Activated CD8-positive, alpha-beta memory T cell treated with anti-CD3 and anti-CD28 coated beads for 1 hour (primary cell): Measurements from ENCODE around the gene HINT2.

Source experiments
- DNase-seq, 2 donors: peaks; one replicate each; pipeline ENCODE4 v3.0.0-alpha.2; 2020; ENCODE audit warnings: low read depth in 1 of 2; ENCODE audit errors: extremely low read depth in 1 of 2

The HINT2 gene

DNA sequence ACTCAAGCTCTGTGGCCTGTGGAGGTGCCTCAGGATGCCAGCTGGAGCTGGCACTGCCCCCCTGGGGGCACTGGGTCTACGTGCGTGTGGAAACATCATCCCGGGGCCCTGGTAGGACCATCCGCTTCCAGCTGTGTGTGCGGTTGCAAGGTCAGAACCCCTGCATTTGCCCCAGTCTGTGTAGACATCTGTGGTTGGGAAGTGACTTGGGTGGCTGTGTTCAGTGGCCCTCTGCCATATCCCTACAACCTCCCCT is 26.7 kb upstream of the HINT2 start:
- DNase-seq = no peak

DNA sequence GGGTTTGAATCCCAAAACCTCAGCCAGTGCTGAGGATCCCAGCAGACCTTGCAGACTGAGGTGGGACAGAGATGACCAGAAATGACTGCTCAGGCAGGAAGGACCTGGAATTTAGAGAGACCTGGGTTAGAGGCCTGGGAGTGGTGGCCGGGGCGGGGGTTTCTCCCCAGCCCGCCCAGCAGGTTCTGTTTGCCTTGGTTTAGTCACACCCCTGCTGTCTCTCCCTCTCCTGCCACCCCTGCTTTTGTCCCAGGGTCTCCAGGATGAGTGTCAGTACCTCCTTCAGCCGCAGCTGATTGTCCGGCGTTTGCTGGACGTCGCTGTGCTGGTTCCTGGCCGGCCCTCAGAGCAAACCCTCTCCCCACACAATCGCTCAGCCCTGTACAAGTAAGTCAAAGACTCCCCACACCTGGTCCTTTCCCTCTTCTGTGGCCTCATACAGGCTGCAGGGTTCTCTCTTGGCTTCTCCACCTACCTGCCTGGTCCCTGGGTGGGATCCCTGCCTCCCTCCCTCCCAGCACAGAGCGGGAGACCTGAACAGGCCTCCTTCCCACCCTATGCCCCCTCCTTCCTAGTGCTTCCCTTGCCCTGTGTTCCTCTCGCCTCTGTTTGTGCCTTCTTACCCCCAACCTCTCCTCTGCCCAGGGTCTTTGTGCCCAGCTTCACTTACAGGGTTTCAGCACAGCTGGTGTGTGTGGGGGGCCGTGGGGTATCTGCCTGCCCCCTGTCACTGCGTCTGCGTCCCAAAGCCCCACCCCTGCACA is 26.2 kb upstream of the HINT2 start:
- no peak for DNase-seq

DNA sequence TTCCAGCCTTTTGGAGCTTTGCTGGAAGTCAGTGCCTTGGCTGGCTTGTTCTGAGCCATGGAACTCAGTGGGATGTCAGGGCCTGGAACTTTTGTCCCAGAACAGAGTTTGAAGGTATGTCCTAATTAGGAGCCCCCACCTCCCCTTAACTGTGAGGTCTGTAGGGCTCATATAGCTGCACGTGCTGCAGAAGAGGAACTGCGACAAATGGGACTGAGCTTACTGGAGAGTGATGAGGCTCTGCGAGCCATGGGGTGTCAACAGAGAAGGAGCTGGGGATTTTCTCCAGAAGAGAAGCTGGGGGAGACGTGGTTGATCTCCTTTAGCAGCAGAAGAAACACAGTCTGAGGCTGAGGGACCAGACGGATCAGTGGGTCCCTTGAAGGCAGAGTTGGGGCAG is 25.1 kb upstream of the HINT2 start:
- DNase-seq = no peak

DNA sequence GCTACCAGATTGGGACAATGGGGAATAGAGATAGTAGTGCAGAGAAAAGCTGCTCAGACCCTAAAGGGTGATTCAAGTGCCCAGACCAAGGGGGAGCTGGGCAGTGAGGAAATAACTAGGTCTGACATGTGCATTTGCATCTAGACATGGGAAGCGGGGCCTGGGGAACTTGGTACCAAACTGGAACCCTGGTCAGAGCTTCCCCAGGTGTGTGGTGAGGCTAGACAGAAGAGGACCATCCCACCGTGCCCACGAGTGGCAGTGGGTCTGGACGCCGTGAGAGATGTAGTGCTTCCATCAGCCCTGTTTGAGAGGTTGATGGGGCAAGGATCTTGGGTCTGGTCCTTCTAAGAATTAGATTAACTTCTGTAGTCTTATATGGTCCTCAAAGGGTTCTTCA is 21.8 kb upstream of the HINT2 start:
- DNase-seq = no peak

DNA sequence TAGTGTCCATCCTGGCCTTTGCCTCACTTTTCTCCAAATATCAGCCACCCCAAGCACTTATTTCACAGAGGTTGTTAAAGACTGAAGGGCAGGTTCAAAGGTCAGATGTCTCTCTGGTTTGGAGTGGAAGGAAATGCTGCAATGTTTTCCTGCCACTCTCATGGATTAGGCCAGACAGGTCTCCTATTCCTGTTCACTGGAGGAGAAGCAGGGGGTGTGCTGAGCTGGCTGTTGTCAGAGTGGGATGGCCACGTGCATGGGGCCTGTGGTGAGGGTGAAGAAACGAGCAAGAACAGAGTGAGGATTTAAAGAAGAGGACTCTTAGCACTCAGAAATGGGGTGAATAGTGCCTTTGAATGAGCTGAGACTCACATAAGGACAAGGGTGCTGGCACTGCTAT is 20.9 kb upstream of the HINT2 start:
- no peak for DNase-seq

DNA sequence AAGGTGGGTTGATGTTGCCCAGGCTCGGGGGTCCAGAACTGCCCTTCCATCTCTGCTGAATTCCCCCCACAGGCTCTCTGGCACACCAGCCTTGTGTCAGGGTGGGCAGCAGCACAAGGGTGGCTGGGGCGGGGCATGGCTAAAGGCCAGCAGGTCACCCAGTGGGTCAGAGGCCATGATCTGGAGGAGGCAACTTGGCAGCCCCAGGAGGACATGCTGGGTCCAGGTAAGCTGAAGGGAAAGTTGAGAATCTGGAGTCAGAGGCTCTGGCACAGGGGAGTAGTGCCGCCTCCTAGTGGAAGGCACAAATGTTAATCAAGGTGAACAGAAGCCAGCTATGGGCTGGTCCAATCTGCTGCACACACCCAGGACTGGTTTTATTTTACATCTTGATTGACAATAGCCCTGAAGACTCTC is 20.4 kb upstream of the HINT2 start:
- no peak for DNase-seq

DNA sequence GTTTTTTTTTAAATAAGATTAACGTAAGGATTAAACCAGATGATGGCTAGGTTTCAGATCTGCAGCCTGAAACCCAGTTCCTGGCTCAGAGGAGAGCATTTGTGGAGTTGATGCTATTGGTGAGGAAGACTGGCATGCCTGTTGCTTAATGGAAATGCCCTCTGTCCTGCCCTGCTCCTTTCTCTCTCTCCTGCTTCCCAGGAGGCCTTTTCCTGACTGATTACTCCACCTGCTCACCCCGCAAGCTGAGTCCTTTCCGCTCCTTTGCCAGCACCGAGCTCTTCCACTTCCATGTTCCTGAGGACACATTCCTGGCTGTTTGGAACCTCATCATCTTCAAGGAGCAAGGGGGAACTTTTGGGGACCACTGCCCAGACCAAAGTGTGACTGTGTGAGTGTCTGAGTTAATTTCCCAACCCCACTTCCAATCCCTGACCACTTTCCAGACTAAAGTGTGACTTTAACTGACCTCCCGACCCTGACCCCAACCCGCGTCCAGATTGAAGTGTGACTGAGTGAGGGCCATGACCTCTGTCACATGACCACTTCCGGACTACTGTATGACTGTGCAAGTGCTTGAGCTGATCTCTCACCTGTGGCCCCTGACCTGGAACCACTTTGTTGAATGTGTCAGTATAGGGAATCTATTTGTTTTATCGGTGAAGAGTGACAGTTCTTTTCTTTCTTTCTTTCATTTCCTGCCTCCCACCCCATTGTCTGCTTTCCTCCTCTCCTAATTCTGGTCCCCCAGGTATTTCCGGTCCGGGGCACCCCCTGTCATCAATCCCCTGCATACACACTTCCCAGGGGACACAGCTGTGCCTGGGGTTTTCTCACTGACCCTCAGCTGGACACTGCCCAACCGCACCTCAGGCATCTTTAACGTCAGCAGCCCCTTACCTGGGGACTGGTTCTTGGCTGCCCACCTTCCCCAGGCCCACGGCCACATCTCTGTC is 19.7 kb upstream of the HINT2 start:
- DNase-seq = no peak

DNA sequence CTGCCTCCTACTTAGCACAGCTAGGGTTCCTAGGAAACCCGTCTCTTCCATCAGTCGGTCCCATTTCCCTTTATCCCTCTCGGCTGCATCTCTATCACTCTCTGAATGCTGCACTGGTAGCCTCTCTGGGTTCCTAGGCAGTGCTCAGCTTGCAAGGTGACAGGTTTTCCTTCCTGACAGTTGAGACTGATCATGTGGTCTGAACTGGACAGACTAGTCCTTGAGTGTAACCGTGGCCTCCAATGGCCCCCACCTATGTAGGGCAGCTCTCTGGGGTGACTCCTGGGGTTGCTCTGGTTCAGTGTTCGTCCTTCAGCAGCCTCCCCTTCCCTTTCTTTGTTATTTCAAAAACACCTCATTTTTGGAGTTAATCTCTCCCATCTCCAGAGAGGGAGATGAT is 18.0 kb upstream of the HINT2 start:
- DNase-seq = no peak

DNA sequence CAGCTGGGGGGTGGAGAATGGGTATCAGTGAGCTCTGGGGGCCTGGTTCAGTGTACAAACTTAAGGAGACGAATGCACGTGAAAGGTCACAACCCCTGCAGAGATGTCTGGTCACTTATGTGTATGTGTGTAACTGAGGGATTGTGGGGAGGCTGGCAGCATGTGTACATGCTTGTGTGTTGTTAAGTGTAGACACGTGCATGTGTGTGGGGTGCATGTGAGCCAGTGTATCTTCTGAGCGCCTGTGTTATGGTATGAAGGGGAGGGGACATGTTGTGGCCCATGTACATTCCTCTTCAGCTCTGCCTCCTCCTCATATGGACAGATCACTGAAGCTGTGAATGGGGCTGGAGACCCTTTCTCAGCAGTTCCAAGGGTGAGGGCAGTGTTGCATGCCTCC is 16.2 kb upstream of the HINT2 start:
- no peak for DNase-seq

DNA sequence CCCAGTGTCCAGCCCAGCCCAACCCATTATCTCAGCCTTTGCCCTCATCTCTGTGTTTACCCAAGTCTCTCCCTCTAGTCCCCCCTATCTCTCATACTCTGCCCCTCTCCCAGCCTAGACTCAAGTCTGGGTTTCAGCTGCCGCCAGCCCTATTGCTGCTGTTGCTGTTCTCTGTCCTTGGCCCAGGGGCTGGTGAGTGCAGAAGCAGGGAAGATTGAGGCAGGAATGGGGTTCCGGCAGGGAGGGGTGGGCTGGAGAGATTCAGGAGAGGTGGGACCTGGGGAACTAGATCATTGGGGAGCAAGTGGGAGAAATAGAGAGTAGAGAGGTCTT is 14.9 kb upstream of the HINT2 start:
- DNase-seq = no peak

DNA sequence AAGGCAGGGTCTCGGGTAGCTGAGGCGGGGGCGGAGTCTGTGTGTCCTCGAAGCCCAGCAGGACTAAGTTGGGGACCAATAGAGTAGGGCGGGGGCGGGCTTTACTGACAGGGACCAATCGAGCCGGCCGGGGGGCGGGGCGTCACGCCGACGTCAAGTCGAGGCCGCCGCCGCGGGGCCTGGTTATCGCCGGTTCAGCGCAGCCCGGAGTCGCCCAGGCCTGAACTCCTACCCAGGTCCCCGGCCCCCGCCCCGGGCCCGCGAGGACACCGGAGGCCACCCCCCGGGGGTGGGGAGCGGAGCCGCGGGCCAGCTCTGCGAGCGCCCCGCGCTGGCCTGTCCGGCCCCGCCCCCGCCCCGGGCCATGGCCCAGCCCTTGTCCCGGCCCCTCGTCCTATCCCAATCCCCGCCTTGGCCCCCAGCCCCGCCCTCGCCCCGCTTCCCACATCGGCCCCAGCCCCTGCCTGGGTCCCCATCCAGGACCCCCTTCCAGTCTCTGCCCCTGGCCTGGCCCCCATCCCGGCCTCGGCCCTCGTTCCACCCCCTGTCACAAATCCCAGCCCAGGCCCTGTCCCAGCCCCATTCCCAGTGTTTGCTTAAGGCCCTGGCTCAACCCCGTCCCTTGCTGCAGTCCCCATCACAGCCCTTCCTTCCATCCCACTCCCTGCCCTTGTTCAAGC is 14.4 kb upstream of the HINT2 start, which contains the start of gene TMEM8B:
Gene TMEM8B (plus strand): TSS at position 145 of the 680 bp plus-strand sequence. CDS start 220 bp downstream, at position 365.
- peak; percentile 80 to 95 for DNase-seq

DNA sequence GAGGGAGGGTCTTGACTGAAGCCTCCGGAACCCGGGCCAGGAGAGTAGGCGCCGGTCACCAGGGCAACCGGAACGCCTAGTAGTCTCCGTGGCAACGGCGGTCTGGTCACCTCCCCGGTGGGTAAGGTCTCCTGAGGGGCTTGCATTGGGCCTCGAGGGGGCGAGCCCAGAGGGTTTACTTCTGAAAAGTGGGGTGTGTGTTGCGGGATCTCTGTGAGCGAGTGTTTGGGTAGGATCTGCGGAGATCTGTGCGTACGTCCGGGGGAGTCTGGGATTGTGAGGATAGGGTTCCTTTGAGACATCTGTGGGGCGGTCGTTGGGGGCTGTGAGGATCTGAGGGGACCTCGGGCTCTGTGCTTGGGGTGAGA is 13.9 kb upstream of the HINT2 start, which contains the start of gene FAM221B:
Gene FAM221B (minus strand): TSS at position 17 of the 368 bp plus-strand sequence. CDS start 2,571 bp downstream, outside the sequence.
- no peak for DNase-seq

DNA sequence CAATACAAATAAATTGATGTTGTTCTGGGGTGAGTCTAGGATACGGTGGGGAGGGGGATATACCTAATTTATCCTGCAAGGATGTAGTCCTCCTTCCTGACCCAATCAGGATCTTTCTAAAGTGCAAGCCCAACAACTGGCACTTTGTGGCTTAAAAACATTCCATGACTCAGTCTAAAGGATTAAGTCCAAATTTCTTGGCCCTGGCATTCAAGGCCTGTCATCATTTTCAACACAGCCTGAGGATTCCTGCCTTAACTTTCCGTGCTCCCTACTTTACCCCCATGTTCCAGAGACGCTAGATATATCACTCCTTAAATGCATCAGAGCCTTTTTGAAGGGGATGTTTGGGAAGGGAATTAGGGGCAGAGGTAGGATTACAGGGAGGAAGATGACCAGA is 12.6 kb upstream of the HINT2 start:
- no peak for DNase-seq

DNA sequence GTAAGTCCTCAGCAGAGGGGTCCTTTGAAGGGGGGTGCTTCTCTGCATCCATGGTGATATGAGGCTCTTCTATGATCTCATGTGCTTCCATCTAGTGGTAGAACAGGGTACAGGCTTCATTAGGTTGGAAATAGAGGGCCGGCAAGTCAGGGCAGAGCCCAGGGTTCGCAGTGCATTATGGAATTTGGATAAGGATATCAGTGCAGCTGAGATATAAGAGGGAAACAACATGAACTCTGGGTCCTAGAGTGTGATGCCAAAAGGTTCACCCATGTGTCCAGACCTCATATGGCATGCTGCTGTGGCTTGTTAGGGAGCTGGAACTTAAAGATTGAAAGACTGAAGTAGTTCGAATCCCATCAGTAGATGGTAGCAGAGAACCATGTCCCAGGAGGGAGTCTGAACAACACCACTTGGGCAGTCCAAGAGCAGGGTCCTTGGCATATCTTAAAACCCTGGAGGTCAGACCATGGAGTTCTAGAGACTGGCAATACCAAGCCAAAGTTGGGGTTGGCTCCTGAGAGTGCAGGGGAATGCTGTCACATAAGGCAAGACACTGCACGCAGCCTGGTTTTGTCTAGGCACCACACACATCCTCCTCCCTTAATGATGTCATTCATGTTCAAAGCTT is 11.3 kb upstream of the HINT2 start:
- no peak for DNase-seq

DNA sequence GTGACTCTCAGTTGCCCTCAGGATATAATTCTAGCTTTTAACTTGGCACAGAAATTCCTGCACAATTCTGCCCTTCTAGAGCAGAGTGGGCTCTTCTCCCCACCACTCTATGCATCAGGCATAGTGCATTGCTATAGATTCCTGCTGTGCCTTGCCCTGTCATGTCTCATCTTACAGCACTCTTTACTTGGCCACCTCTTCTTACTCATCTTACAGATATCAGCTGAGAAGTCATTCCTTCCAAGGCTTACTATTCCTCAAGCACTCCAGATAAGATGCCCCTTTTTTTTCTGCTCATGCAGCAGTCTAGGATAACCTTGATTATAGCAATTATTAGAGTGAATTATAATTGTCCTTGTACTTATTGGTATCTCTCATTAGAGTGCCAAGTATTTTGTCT is 8.1 kb upstream of the HINT2 start:
- DNase-seq = no peak

DNA sequence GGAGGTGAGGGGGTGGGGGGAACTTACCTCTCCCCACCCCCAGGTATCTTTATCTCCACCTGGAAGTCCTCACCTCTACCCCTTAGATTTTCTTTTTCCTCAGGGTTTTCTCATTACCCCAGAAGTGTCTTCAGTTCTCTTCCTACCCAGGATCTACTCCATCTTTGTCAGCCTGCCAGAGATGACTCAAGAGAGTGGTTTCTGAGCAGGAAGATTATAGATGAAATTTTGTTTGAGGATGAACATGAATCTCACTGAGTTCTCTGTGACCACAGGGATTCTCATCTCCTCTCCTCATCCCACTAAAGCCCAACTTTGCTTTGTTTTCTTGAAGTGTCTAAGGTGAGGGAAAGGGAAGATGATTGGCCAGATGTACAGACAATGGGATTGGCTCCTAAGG is 5.2 kb upstream of the HINT2 start:
- no peak for DNase-seq

DNA sequence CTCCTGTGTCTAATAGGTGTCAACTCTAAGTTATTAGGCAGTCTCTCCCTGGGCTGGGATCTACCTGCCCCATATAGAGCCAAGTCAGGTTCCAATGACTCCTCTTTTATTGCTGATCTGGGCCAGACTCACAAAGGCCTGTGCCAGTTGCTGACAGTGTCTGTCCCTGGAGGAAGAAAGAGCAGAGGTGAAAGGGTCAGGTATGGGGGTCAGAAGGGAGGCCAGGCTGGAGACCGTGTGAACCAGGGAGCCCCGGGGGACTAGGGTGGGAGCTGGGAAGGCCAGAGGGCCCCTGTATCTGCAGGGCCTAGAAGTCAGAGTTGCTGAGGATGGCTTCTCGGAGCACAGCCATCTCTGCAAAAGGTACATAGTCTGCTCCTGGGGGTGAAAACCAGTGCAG is 3.5 kb upstream of the HINT2 start:
- no peak for DNase-seq

DNA sequence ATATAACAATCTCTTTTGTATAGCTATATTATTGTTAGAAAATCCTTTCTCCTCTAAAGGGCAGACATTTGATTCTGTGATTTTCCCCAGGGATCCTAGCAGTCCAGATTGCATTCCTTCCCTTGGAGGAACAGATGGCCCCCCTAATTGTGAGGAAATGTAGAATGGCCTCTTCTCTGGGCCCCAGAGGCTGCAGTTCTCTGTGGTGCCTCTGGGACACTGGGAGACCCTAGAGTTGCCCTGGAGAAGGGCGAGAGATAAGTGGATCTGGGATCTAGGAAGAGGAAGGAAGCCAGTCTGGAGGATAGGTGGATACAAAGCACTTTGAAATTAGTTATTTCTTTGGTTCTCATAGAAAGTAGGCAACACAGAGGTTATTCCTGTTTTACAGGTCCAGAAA is 1.9 kb upstream of the HINT2 start:
- DNase-seq = no peak

DNA sequence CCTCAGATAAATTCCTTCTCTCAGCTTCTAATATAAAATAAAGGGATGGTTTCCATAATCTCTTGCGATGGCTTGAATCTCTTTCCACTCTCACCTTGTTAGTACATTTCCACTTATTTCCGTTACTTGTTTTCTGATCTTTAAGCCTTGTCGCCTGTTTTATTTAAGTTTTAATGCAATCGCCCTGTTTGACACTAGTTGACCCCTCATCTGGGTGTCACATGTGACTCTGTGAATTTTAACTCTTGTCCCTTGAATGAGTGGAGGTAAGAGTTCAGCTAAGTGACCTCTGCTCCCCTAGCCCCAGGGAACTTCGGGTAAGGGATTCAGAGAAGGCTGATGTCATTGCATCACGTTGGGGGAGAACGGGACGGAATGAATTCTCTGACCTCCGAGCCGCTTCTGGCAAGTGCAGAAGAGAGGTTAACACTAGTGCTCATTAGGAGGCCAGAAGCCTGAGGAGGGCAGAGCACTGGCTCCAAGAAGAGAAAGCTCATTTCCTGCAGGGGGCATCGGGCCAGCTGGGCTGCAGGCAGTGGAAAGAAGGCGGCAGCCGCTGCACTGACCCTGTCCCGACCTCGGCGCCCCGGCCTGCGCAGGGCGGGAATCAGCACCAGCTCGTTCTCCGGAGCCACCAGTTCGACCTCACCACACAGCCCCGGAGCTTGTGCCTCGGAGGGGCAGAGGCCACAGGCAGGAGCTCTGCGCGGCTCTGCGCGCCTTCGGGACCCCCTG is 569 bp downstream of the HINT2 start:
- DNase-seq = no peak

DNA sequence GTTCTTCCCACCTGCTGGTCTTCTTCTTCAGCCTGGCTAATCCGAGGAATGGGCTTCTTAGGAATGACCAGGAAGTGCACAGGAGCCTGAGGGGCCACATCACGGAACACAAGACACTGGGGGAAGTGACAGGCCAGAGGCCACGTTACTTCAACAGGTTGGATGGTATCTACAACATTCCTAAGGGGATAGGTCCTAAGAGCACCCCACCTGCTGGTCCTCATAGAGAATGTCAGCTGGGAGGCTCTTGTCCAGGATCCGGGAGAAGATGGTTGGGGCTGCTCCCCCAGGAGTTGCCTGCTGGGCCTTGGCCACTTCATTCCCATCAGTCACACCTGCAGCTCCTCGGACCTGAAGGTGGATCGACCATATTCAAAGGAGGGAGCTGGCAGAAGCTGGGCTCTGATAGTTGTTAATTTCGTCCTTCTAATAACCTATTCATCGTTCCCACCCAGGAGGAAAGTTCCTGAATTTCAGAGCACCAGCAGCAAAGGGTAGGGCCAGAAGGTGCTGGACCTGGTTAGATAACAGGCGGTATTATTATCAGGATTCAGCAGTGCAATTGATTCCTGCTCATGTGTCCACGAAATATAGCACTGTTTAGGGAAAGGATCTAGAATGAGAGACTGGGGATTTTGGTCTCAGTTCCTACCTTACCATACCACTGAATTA is 1.3 kb downstream of the HINT2 start:
- no peak for DNase-seq
